ENCODE data around the gene CDH11.
A peak's percentile ranks its signal among the peaks of the same experiment; 100 is the strongest.

The CDH11 gene

DNA sequence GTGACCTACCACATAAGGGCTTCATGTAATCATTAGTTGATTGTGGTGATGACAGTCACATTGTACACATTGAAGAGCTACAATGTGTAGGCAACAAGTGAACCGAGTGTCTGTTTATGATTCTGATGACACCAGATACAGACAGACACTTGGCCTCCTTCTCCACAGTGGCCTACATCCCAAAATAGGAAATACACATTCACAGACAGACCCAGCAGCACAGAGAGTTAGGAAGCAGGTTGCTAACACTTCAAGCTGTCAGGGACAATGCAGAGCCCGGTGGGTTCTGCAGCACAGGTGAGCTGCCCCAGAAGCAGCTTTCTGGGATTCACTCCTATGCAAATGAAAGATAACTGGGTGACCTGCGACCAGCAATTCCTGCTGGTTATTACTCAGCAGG is 72.2 kb downstream of the CDH11 start:
- TF ChIP-seq REST (IDR thresholded peaks at IDR 0.05; ENCODE audit: insufficient read depth in 1 of 2, low read depth in 2 of 2, low read length in 2 of 2) (no peak), POLR2AphosphoS5 (IDR thresholded peaks at IDR 0.05; ENCODE audit: low read depth, low read length) (no peak), FOXP2 (optimal IDR thresholded peaks at IDR 0.05; ENCODE audit: borderline replicate concordance, extremely low read depth, extremely low read length, insufficient read depth) (no peak), TAF1 (IDR thresholded peaks at IDR 0.05; ENCODE audit: borderline replicate concordance, insufficient read depth, low read length) (no peak), SIN3A (IDR thresholded peaks at IDR 0.05; ENCODE audit: borderline replicate concordance, insufficient read depth, low read length) (no peak)

DNA sequence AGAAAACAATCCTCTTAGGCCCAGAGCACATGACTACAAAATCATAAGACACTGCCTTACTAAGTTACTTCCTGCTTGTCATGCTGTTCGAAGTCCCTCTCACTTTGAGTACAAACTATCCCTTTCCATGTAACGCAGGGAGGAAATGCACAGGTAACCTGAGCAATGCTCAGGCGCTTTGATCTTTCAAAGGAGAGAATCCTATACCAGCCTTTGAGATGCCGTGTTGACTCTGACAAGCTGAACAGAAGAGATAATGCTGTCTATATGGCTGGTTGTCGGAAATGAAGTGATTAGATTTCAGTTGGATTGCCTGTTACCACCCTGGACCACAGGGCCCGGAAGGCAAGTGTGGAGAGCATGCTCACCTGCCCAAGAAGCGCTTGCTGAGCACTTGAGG is 75.9 kb downstream of the CDH11 start:
- TF ChIP-seq SIN3A (IDR thresholded peaks at IDR 0.05; ENCODE audit: borderline replicate concordance, insufficient read depth, low read length) = no peak

DNA sequence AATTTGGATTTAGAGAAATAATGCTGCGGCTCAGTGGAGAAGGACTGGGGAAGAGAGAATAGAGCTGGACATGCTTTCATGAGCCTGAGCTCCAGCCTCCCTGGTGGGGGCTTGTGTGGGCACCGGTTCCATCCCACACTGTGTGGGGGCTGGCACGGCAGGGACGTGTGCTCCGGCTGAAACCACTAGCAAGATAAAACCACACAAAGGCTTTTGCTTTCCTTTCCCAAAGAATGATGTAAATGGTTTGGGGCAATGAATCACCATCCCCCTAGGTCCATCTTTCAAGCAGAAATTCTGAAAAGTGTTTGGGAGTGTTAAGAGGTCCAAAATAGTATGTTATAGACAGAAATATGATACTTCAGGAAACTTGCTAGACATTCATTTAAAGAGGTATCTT is 77.0 kb downstream of the CDH11 start:
- TF ChIP-seq TAF1 (IDR thresholded peaks at IDR 0.05; ENCODE audit: borderline replicate concordance, insufficient read depth, low read length) (0 out of 2 replicates have a peak, but pooled peaks have one; percentile 13), FOXP2 (optimal IDR thresholded peaks at IDR 0.05; ENCODE audit: borderline replicate concordance, extremely low read depth, extremely low read length, insufficient read depth) (no peak)

GRCh38 chr16:65044026-65044425 is 77.8 kb downstream of the CDH11 start:
- TF ChIP-seq FOXP2 (optimal IDR thresholded peaks at IDR 0.05; ENCODE audit: borderline replicate concordance, extremely low read depth, extremely low read length, insufficient read depth) (no peak), TAF1 (IDR thresholded peaks at IDR 0.05; ENCODE audit: borderline replicate concordance, insufficient read depth, low read length) (no peak), POLR2AphosphoS5 (IDR thresholded peaks at IDR 0.05; ENCODE audit: low read depth, low read length) (no peak), SIN3A (IDR thresholded peaks at IDR 0.05; ENCODE audit: borderline replicate concordance, insufficient read depth, low read length) (no peak), REST (IDR thresholded peaks at IDR 0.05; ENCODE audit: insufficient read depth in 1 of 2, low read depth in 2 of 2, low read length in 2 of 2) (no peak)

DNA sequence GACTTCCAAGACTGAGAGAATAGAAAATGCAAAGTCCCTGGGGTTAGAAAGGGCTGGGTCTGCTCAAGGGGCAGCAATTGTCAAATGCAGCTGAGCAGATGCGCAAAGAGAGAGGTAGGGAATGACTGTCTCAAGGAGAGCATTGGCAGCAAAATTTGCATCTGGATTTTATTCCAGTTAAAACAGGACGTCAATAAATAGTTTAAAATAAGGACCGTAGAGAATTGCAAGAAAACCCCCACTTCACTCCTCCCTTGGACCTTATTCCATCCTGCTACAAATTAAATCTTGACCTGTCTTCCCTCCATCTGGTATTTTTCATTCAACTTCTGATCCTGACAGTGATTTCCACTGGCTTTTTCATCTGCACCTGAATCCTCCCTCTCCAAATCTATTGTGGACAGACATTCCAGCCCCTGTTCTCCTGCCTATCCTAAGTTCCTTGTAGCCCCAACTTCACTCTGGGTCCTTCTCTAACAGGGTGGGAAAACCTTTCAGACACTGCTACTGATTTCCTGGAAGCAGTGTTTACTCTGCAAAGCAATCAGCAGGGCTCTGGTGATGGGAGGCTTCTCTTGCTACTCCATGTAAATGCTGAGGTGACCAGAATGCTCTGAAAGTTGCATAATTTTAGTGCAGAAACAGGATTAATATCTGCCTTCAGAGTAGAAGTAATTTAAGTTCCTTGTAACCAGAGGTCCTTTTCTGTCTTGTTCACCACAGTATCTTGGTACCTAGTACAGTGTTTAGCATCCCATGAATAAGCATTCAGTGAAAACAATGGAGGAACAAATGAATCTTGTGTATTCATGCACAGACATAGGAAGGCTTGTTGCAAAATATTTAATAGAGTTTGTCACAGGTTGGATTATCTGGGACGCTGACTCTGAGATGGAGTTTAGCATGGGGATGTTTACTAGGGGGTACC is 79.2 kb downstream of the CDH11 start:
- no peak for TF ChIP-seq REST (IDR thresholded peaks at IDR 0.05; ENCODE audit: insufficient read depth in 1 of 2, low read depth in 2 of 2, low read length in 2 of 2)
- no peak for TF ChIP-seq SIN3A (IDR thresholded peaks at IDR 0.05; ENCODE audit: borderline replicate concordance, insufficient read depth, low read length)
- TF ChIP-seq FOXP2 (optimal IDR thresholded peaks at IDR 0.05; ENCODE audit: borderline replicate concordance, extremely low read depth, extremely low read length, insufficient read depth) = no peak
- no peak for TF ChIP-seq POLR2AphosphoS5 (IDR thresholded peaks at IDR 0.05; ENCODE audit: low read depth, low read length)
- TF ChIP-seq TAF1 (IDR thresholded peaks at IDR 0.05; ENCODE audit: borderline replicate concordance, insufficient read depth, low read length) = no peak

DNA sequence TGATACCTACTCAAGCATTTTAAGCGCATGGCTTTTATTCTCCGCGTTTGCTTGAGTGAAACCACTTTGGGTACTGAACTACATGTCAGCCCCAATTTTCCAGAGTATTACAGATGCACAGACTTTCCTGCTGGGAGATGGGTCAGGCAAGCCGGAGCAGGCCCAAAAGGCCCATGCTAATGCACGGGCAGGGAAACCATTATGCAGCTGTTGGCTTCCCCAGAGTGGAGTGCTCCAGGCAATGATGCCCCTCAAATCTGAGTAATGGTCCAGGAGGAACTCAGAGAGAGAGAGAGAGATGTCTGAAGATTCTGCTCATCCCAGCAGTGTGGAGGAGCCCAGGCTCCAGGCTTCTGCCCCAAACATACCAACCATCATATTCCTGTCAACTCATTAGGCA is 80.2 kb downstream of the CDH11 start:
- TF ChIP-seq POLR2AphosphoS5 (IDR thresholded peaks at IDR 0.05; ENCODE audit: low read depth, low read length) (no peak), REST (IDR thresholded peaks at IDR 0.05; ENCODE audit: insufficient read depth in 1 of 2, low read depth in 2 of 2, low read length in 2 of 2) (no peak), SIN3A (IDR thresholded peaks at IDR 0.05; ENCODE audit: borderline replicate concordance, insufficient read depth, low read length) (no peak), TAF1 (IDR thresholded peaks at IDR 0.05; ENCODE audit: borderline replicate concordance, insufficient read depth, low read length) (no peak), FOXP2 (optimal IDR thresholded peaks at IDR 0.05; ENCODE audit: borderline replicate concordance, extremely low read depth, extremely low read length, insufficient read depth) (no peak)

All from PFSK-1 (cell line).